Stimulated activated naive CD4-positive, alpha-beta T cell (primary cell): ENCODE results near the gene MTURN.

Source experiments
- DNase-seq, 6 experiments: peaks; one replicate each; lab custom pipeline; 2025; lab: John Stamatoyannopoulos, UW

Gene MTURN

DNA sequence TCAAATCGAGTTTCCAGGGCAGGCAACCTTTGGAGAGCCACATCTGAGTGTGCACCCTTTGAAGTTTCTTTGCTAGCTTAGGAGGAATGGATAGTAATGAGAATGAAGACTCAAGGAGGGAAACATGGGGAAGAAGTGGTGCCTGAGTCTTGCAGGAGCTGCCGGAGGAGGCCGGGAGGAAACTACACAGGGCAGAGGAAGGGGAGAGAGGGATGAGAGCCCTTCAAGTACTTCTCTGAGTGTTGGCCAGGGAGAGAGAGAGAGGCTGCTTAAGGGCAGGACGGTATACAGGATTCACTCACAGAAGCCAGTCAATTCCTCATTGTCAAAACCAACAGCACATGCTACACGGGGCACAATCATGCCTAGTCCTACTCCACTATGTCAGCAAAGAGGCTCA is 75.2 kb downstream of the MTURN start:
- DNase-seq, result no peak
